ENCODE results near the gene CLGN. TPM values are rescaled to one million over a fixed set of nuclear protein-coding genes. Genes with fewer than 3 reads are reported as not detected.

Gene CLGN
- total and polyA plus RNA-seq, 2 of the 13 experiments (the other 11 are each of a cell fraction or from before 2014, with no cell fraction given) = 7.2 to 17.0 TPM

GRCh38 chr4:140373328-140374129, 53.9 kb downstream of the CLGN start, which contains the start of gene SCOC (continued):
- TF ChIP-seq ZNF275 (CRISPR knock-in tag; IDR thresholded peaks at IDR 0.05; ENCODE audit: borderline replicate concordance) = no peak; the same call in 1 of the 2 replicates
- peak; percentile 70; the same call in 1 of the 3 replicates for TF ChIP-seq MXI1 (IDR thresholded peaks at IDR 0.05; ENCODE audit: borderline replicate concordance, low read depth, low read length)
- TF ChIP-seq ASH2L (IDR thresholded peaks at IDR 0.05; ENCODE audit: insufficient read length, low read depth, low read length) = peak; percentile 95
- peak; percentile 78 for TF ChIP-seq MED1 (CRISPR knock-in tag; IDR thresholded peaks at IDR 0.05)
- TF ChIP-seq, protein P1, sequence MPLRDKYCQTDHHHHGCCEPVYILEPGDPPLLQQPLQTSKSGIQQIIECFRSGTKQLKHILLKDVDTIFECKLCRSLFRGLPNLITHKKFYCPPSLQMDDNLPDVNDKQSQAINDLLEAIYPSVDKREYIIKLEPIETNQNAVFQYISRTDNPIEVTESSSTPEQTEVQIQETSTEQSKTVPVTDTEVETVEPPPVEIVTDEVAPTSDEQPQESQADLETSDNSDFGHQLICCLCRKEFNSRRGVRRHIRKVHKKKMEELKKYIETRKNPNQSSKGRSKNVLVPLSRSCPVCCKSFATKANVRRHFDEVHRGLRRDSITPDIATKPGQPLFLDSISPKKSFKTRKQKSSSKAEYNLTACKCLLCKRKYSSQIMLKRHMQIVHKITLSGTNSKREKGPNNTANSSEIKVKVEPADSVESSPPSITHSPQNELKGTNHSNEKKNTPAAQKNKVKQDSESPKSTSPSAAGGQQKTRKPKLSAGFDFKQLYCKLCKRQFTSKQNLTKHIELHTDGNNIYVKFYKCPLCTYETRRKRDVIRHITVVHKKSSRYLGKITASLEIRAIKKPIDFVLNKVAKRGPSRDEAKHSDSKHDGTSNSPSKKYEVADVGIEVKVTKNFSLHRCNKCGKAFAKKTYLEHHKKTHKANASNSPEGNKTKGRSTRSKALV (CRISPR knock-in tag; IDR thresholded peaks at IDR 0.05) = peak; percentile 71
- no peak for TF ChIP-seq CBFB (CRISPR knock-in tag; IDR thresholded peaks at IDR 0.05)
- TF ChIP-seq UBTF (CRISPR knock-in tag; IDR thresholded peaks at IDR 0.05) = peak; percentile 91
- TF ChIP-seq ZBTB38 (CRISPR knock-in tag; IDR thresholded peaks at IDR 0.05) = peak; percentile 47; the same call in 1 of the 2 replicates
- TF ChIP-seq, protein P2, sequence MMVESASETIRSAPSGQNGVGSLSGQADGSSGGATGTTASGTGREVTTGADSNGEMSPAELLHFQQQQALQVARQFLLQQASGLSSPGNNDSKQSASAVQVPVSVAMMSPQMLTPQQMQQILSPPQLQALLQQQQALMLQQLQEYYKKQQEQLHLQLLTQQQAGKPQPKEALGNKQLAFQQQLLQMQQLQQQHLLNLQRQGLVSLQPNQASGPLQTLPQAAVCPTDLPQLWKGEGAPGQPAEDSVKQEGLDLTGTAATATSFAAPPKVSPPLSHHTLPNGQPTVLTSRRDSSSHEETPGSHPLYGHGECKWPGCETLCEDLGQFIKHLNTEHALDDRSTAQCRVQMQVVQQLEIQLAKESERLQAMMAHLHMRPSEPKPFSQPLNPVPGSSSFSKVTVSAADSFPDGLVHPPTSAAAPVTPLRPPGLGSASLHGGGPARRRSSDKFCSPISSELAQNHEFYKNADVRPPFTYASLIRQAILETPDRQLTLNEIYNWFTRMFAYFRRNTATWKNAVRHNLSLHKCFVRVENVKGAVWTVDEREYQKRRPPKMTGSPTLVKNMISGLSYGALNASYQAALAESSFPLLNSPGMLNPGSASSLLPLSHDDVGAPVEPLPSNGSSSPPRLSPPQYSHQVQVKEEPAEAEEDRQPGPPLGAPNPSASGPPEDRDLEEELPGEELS (CRISPR knock-in tag; IDR thresholded peaks at IDR 0.05) = peak; percentile 62
- 0 out of 2 replicates have a peak, but pooled peaks have one; percentile 16 for TF ChIP-seq ONECUT2 (CRISPR knock-in tag; IDR thresholded peaks at IDR 0.05)
- TF ChIP-seq RNF2 (conservative IDR thresholded peaks at IDR 0.05; ENCODE audit: low read depth) = 0 out of 2 replicates have a peak, but pooled peaks have one; percentile 19
- TF ChIP-seq ZNF670 (CRISPR knock-in tag; IDR thresholded peaks at IDR 0.05; ENCODE audit: borderline replicate concordance) = 0 out of 2 replicates have a peak, but pooled peaks have one; percentile 14
- no peak for TF ChIP-seq RFX3 (CRISPR knock-in tag; IDR thresholded peaks at IDR 0.05)
- TF ChIP-seq ZNF441 (CRISPR knock-in tag; IDR thresholded peaks at IDR 0.05; ENCODE audit: borderline replicate concordance) = no peak
- TF ChIP-seq ATM (IDR thresholded peaks at IDR 0.05; ENCODE audit: borderline replicate concordance) = no peak
- TF ChIP-seq ZNF678 (CRISPR knock-in tag; IDR thresholded peaks at IDR 0.05) = peak; percentile 92; the same call in 1 of the 2 replicates
- TF ChIP-seq, protein P3, sequence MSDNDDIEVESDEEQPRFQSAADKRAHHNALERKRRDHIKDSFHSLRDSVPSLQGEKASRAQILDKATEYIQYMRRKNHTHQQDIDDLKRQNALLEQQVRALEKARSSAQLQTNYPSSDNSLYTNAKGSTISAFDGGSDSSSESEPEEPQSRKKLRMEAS (IDR thresholded peaks at IDR 0.05) = peak; percentile 77
- peak; percentile 64; the same call in 1 of the 2 replicates for TF ChIP-seq ZNF709 (CRISPR knock-in tag; IDR thresholded peaks at IDR 0.05)
- TF ChIP-seq ZFP91 (CRISPR knock-in tag; IDR thresholded peaks at IDR 0.05; ENCODE audit: borderline replicate concordance) = peak; percentile 86; the same call in 1 of the 2 replicates
